GM19035 (cell line): ENCODE measurements around the gene TLNRD1.
A peak's percentile ranks its signal among the peaks of the same experiment; 100 is the strongest.

Experiments
- ATAC-seq: cut with Tn5 transposase; IDR thresholded peaks from one replicate; pipeline ENCODE4 v1.9.1; 2021; ENCODE audit not compliant: unreplicated experiment

TLNRD1 gene

DNA sequence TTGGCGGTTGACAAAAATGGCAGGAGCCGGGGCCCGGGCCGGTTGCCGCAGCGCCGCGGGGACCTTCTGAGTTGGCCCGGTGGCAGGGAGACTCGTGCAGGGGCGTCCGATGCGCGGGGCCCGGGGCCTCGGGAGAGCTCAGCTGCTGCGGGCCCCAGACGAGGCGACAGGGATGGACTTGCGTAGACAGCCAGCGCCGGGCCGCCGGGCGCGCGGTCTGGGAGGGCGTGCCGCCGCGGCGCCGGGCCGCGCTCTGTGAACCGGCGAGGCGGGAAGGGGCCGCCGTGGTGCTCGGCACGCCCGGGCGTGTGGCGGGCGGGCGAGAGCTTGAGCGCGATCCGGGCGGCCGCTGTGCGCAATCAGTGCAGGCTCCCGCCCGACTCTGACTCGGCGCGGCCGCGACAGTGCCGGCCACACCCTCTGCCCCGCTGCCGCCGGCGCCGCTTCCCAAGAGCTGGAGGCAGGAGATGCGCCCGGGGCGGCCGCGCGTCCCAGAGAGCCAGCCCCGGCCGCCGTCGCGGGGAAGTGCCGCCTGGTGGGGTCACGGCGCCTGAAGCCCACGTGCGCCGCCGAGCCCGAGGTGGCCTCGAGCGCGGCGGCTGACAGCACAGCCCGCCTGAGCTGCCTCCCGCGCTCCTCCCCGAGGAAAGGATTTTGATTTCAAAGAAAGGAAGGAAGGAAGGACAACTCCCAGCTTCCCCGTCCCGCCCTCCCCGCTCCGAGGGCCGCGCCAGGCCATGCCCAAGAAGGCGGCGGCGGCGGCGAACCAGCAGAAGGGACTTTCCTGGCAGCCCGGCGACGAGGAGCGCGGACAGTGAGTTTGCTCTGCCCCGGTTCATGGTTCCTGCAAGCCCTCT is 657 bp downstream of the TLNRD1 start:
- ATAC-seq = peak; percentile 35

DNA sequence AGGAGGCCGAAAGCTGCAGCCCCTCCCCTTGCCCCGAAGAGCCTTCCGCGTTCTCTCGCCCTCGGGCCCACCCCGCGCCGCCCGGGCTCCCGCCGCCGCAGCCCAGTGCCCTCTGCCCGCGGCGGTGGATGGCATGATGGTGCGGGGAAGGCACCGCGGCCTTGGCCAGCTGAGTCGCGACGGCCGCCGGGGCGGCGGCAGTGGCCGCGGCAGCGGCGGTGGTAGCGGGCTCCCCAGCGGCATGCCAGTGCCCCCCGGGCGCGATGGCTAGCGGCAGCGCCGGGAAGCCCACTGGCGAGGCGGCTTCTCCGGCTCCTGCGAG is 1.2 kb downstream of the TLNRD1 start:
- no peak for ATAC-seq

DNA sequence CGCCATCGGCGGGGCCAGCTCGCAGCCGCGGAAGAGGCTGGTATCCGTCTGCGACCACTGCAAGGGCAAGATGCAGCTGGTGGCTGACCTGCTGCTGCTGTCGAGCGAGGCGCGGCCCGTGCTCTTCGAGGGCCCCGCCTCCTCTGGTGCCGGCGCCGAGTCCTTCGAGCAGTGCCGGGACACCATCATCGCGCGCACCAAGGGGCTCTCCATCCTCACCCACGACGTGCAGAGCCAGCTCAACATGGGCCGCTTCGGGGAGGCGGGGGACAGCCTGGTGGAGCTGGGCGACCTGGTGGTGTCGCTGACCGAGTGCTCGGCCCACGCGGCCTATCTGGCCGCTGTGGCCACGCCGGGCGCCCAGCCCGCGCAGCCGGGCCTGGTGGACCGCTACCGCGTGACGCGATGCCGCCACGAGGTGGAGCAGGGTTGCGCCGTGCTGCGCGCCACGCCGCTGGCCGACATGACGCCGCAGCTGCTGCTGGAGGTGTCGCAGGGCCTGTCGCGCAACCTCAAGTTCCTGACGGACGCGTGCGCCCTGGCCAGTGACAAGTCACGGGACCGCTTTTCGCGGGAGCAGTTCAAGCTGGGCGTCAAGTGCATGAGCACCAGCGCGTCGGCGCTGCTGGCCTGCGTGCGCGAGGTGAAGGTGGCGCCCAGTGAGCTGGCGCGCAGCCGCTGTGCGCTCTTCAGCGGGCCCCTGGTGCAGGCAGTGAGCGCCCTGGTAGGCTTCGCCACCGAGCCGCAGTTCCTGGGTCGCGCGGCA is 1.8 kb downstream of the TLNRD1 start:
- no peak for ATAC-seq

DNA sequence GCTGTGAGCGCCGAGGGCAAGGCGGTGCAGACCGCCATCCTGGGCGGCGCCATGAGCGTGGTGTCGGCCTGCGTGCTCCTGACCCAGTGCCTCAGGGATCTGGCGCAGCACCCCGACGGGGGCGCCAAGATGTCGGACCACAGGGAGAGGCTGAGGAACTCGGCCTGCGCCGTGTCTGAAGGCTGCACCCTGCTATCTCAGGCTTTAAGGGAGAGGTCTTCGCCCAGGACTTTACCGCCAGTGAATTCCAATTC is 2.3 kb downstream of the TLNRD1 start:
- no peak for ATAC-seq

DNA sequence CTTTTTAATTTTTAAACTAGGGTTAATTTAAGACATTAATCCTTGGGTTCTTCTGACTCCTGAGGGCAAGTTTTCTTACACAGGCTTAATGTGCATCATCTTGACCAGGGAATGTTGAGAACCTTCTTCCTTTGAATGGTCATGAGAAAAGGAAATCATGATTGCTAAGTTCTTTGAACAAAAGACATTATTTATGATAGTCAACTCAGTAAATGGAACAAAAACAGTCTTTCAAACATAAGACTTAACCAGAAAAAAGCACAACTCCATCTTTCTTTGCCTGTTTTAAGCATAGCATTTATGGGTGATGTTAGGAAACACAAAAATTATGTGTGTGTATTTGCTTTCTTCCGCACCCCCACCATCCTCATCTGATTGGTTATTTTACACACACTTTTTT is 5.4 kb downstream of the TLNRD1 start:
- ATAC-seq = no peak

DNA sequence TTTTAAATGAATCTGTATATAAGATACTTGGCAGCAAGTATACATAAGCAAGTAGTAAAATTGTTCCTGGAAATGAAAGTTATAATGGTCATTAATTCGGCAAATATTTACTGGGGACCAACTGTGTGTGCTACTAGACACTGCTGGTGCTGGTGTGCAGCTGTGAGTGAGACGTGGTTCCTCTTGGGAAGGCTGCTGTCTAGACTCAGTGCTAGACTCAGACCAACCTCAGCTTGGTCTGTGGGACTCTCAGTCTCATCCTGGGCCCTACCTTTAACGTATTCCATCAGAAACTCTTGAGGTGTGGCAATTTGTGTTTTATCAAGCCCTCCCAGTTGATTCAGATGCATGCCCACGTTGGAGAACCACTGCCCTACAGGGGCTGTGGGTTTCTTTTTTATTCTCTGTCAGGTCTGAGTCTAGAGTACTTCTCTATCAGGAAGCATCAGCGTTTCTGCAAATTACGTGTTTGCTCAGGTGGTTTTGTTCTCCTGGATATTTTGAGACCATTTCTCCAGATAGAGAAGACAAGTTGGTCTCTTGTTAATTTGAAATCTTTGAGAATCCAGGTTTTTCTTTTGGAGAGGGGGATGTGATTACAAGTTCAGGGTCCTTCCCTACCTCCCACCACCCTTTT is 6.8 kb downstream of the TLNRD1 start:
- no peak for ATAC-seq

DNA sequence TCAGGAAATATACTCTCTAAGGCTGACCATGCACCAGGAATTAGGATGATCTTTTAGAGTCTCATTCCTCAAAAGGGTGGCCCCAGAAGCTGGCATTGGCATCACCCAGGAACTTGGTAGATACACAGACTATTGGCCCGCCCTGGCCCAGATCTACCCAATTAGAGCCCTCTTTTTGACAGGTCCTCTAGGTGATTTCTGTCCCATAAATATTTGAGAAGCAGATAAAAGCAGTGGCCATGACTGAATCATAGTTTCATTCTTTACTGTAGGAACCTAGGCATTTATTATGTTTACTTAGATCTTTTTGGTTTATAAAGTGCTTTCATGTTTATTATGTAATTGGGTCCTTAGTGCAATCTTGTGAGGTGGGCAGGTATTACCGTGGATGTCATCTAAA is 7.6 kb downstream of the TLNRD1 start:
- no peak for ATAC-seq

DNA sequence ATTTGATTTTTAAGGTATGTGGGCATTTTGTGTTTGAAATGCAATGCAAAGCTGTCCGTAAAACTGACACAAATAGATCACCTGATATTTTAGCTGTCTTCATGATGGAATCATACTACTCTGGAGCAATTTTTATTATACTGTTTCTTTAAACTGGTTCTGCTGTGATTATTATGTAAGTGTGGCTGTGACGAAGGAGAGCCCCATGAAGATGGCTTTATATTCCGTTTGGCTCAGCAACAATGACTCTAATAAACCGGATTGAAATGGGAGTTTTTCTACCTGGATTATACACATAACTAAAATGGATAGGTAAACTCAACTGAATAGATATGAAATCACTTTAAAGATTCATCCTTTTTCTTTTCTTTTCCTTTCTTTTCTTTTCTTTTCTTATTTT is 9.4 kb downstream of the TLNRD1 start:
- no peak for ATAC-seq

DNA sequence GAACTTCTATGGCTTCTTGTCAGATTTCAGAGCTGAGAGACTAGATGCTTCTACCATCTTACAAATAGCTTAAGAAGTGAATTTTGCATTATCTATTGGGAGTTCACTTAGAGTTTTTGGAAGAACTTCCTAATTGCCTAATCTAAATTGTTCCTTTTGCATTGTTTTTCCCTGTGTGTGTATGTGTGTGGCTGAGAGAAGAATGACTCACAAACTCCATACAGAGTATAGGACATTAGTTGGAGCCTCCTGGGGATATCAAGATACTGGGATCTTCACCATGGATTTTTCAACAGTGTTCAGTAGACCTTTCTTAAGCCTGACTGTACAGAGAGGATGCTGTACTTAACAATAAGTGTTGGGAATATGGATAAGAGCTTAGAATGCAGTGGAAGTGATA is 10.9 kb downstream of the TLNRD1 start:
- ATAC-seq = no peak

DNA sequence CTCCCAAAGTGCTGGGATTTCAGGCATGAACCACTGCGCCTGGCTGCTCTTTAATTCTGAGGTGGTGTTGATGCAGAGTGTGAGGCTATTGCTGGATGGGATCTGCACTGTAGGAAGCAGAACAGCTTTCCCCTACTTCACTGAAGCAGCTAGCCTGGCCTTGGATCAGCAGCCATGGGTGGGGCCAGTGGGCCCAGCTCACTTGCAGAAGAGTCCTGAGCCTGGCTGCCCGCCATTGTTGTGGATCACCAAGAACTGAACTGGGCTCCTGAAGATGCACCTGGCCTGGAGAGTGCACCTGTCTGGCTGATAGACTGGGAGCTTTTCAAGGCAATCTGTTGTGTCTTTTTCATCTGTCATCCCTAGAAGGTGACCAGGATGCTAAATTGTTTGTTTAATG is 11.9 kb downstream of the TLNRD1 start:
- no peak for ATAC-seq

DNA sequence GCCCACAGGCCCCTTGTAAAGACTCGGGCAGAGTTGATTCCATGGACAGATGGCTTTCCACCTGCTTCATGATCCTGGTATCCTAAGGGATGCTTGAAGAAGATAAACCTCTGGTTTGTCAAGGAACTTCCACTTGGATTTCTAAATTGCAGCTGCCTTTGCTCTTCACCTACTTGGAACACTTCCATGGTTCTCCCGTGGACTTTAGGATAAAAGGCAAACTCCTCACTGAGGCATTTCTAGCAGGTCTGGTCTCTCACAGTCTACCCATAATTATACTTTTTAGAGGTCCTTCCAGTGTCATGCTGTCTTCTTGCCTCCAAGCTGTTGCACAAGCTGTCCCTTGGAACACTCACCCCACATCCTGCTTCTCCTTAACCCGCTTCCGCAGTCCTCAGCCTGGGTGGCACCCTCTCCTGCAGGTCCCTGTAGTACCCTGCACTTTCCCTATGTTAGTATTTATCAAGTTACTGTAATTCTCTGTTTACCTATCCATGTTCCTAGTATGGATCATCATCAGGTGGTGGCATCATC is 12.7 kb downstream of the TLNRD1 start:
- no peak for ATAC-seq

DNA sequence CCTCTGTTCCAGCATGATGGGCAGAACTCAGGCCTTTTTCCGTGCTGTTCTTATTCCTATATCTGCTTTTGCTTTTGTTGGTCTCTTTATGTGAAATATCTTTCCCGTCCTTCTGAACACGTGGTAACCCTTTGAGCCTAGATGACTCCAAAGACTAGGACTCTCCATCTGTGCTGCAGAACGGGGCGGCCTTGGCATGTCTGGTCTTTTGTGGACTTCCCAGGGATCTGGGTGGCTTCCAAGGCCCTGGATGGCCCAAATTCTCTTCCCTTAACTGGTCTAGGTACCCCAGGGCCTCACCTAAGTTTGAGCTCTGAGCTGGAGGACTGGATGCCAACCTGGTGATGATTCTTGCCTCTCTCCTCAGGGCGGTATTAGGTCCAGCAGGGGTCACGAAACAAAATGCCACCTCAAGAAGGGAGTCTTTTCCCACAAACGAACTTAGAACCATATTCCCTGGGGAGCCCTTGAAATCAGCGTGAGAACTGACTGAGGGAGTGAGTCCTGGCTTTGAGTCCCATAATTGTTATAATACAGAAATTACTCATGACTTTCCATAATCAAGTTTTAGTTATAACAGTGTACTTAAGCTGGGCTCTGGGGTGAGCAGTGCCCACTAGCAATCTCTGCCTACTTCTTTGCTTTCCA is 13.8 kb downstream of the TLNRD1 start:
- ATAC-seq = no peak

DNA sequence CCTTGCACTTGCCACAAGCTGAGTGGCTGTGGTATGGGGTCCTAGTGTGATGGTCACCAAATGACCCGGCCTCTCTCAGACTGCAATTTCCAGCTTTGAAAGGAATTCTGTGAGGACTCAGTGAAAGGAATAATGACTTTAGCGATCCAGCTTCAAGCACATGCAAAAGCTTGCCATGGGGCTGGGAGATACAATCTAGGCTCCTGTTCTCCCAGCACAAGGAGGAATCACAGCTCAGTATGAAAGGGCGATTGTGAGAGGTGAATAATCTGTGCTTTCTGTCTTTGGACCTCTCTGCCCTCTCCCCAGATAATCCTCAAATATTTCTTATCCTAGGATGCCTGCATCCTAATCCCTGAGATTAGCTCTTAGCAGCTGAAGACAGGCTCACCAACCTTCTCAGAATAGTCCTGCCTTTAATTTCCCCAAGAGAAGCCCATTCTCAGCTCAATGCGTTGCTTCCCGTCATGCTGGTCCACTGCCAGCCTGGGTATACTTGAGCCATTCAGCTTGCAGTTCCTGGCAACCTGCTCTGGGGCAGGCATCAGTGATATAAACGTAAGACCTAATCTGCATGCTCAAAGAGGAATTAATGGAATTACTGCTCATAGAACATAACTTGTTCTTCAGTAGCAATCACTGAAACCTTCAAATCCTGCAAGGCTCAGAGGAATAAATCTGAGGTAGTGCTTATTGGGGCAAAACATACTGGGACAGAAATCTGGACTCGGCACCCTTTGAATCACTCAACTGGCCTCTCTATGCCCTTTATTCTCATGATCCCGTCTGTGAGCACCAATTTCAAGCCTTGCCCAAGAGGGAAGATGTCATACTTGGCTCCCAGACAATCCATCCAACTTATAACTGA is 15.1 kb downstream of the TLNRD1 start:
- ATAC-seq = no peak

DNA sequence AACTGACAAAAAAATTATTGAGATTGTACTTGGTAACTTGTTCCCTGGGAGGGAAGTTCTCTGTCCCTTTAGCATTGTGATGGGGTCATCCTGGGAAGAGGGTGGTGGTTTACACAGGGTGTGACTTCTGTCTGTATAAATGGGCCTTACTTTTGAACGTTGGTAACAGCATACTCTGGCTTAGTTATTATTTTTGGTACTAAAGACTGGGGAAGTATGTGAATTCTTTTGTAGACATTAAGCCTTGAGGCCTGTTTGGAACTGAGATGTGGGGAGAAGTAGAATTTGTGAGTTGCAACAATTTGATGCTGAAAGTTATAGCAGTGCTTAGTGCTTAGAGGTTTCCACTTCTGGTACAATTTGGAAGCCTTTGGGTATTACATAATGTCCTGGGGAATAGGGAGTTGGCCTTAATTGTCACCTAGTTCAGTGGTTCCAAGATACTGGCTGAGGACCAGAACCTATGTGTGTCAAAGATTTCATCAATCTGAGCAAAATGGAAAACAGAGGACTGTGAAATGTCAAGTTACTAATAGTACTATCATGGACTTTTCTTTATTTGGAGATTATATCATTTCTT is 15.9 kb downstream of the TLNRD1 start:
- no peak for ATAC-seq

DNA sequence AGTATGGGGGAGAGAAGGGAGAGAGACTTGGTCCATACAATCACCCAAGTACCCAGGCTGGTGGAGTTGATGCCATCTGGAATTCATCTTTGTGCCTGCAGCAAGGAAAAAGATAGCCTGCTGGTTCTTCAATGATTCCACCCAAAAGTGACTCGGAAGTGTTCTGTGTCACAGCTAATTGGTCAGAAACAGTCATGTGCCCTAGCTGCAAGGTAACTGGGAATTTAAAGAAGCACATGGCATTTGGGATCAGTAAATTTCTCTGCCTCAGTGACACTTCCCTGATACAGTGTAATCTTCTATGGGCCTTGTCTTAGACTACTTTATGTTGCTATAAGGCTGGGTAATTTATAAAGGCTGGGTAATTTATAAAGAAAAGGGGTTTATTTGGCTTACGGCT is 17.5 kb downstream of the TLNRD1 start:
- ATAC-seq = no peak

DNA sequence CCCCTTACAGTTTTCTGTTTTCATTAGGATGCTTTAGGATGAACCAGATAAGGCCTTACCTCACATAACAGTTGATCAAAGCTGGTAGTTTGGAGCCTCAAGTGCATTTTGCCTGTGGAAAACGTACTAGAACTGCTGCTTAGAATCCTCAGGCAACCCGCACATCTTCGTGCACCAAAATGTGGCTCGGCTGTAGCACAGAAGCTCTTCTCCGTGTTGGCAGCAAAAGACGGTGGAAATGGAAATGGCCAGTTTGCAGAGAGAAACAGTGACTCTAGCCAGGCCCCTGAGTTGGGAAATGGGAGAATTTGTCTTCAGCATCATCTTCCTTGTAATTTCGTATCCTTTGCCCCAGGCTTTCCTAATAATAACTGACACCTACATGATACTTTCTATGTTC is 20.6 kb downstream of the TLNRD1 start:
- ATAC-seq = no peak

DNA sequence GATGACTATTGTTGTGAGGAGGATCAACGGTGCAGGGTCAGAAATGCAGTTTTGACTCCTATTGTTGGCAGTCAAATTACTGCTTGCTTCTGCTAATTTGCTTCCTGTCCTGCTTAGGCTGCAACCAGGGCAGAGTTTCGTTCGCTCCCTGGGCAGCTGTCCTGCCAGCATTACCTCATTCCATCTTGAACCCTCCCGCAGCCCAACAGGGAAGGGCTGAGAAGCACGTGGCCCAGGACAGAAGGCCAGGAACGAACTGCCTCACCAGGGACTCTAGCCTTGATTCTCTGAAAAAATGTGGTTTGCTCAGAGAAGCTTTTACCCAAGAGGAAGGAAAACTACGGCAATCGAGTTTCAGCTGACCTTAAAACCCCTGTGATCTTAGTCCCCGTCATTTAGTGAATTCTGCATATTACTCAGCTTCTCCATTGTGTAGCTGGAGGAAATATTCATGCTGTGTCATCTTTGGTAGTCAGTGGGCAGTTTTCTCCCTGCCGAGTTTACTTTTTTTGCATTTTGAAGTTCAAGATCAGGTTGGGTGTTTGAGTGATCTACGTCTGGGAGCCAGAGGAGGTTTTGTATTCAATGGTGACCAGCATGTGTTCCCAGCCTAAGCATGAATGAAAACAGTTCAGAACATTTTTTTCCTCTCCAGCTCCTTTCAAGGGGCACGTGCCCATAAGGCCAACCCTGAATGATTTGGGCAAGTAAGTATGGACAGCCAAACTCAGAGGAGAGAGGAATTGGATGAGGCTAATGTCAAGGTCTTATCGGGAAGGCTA is 23.0 kb downstream of the TLNRD1 start:
- ATAC-seq = peak; percentile 91

DNA sequence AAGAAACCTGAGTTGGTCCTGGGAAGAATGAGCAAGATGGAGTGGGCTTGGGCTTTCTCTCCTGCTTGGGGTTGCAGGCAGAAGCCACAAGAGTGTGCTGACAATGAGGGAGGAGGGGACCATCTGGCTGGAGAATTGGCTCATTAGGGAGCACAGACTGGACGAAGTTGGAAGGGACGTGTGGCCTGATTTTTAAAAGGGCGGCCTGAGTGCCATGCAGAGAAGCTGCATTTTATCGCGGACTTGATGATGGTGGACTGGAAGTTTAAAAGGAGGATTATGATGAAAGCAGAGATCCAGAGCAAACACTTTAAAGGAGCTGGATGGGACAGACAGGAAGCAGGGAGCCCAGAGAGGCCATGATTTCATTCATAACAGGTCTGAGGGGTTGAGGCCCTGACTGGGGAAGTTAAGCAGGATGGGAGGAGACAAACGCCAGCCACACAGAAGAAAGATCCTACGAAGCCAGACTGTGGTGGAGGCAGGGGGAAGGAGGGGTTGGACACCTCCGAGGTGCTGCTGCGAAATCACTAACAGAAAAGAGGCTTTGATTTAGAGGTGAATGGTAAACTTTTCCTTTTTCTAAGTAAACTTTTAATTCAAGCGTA is 23.6 kb downstream of the TLNRD1 start:
- ATAC-seq = no peak

DNA sequence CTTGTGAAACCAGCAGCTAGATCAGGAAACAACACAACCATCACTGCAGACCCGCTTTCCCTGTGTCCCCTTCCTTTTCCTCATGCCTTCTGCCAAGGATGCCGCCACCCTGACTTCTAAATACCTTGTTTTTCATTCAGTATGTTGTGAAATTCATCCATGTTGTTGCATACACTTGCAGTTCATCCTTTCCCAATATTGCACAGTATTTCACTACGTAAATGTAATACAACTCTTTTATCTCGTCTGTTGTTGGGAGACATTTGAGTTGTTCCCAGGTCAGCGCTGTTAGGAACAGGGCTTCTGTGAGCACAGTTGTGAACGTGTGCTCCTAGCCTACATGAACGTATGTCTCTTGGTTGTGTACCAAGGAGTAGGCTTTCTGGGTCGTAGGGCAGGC is 24.2 kb downstream of the TLNRD1 start:
- no peak for ATAC-seq
